ENCODE results near the gene STAC.
"Not testable (repeated sequence)": the region's sequence is repeated elsewhere in the genome, so short reads cannot be mapped to it uniquely, and the experiment has no call there.

The STAC gene

GRCh38 chr3:36494461-36495109 is 114.3 kb downstream of the STAC start:
- DNase-seq, result no peak

GRCh38 chr3:36496684-36497633 is 116.7 kb downstream of the STAC start:
- DNase-seq, result peak; percentile 25
- in situ Hi-C loops (cut with HindIII; ENCODE audit: low pct_ligation_motif_present, low pct_unique_long_range_greater_than_20kb, low sequenced_read_pairs), result no loop called here

More at GRCh38 chr3:36494461-36495109, 114.3 kb downstream of the STAC start:
- in situ Hi-C loops (cut with HindIII; ENCODE audit: low pct_ligation_motif_present, low pct_unique_long_range_greater_than_20kb, low sequenced_read_pairs), result no loop called here

- DNase-seq; in situ Hi-C loops (cut with HindIII; ENCODE audit: low pct_ligation_motif_present, low pct_unique_long_range_greater_than_20kb, low sequenced_read_pairs): not testable (repeated sequence)
Observed at GRCh38 chr3:36500053-36500452, 119.7 kb downstream of the STAC start.

- in situ Hi-C loops (cut with HindIII; ENCODE audit: low pct_ligation_motif_present, low pct_unique_long_range_greater_than_20kb, low sequenced_read_pairs), result no loop called here
- DNase-seq, result no peak
Observed at GRCh38 chr3:36501616-36502015, 121.3 kb downstream of the STAC start.

GRCh38 chr3:36505393-36505792 is 125.1 kb downstream of the STAC start:
- no peak for DNase-seq
- in situ Hi-C loops (cut with HindIII; ENCODE audit: low pct_ligation_motif_present, low pct_unique_long_range_greater_than_20kb, low sequenced_read_pairs), result no loop called here

- in situ Hi-C loops (cut with HindIII; ENCODE audit: low pct_ligation_motif_present, low pct_unique_long_range_greater_than_20kb, low sequenced_read_pairs), result no loop called here
- DNase-seq, result no peak
Observed at GRCh38 chr3:36511791-36512486, 131.6 kb downstream of the STAC start.

GRCh38 chr3:36512555-36512954 is 132.3 kb downstream of the STAC start:
- in situ Hi-C loops (cut with HindIII; ENCODE audit: low pct_ligation_motif_present, low pct_unique_long_range_greater_than_20kb, low sequenced_read_pairs), result no loop called here
- no peak for DNase-seq

- in situ Hi-C loops (cut with HindIII; ENCODE audit: low pct_ligation_motif_present, low pct_unique_long_range_greater_than_20kb, low sequenced_read_pairs), result no loop called here
- DNase-seq, result no peak
Observed at GRCh38 chr3:36514171-36514570, 133.9 kb downstream of the STAC start.

GRCh38 chr3:36519682-36520081 is 139.4 kb downstream of the STAC start:
- DNase-seq, result no peak
- in situ Hi-C loops (cut with HindIII; ENCODE audit: low pct_ligation_motif_present, low pct_unique_long_range_greater_than_20kb, low sequenced_read_pairs), result no loop called here

- in situ Hi-C loops (cut with HindIII; ENCODE audit: low pct_ligation_motif_present, low pct_unique_long_range_greater_than_20kb, low sequenced_read_pairs), result no loop called here
- DNase-seq, result no peak
Observed at GRCh38 chr3:36520241-36521006, 140.1 kb downstream of the STAC start.

GRCh38 chr3:36521007-36521379 is 140.7 kb downstream of the STAC start:
- no peak for DNase-seq
- in situ Hi-C loops (cut with HindIII; ENCODE audit: low pct_ligation_motif_present, low pct_unique_long_range_greater_than_20kb, low sequenced_read_pairs), result no loop called here

- in situ Hi-C loops (cut with HindIII; ENCODE audit: low pct_ligation_motif_present, low pct_unique_long_range_greater_than_20kb, low sequenced_read_pairs), result no loop called here
- DNase-seq, result no peak
Observed at GRCh38 chr3:36524560-36524959, 144.3 kb downstream of the STAC start.

- DNase-seq, result peak; percentile 57
- in situ Hi-C loops (cut with HindIII; ENCODE audit: low pct_ligation_motif_present, low pct_unique_long_range_greater_than_20kb, low sequenced_read_pairs), result no loop called here
Observed at GRCh38 chr3:36525115-36525801, 145.0 kb downstream of the STAC start.

- DNase-seq, result no peak
- in situ Hi-C loops (cut with HindIII; ENCODE audit: low pct_ligation_motif_present, low pct_unique_long_range_greater_than_20kb, low sequenced_read_pairs), result no loop called here
Observed at GRCh38 chr3:36538136-36538749, 157.9 kb downstream of the STAC start.

GRCh38 chr3:36540888-36541518 is 160.7 kb downstream of the STAC start:
- in situ Hi-C loops (cut with HindIII; ENCODE audit: low pct_ligation_motif_present, low pct_unique_long_range_greater_than_20kb, low sequenced_read_pairs), result no loop called here

GRCh38 chr3:36542186-36542585 is 161.9 kb downstream of the STAC start:
- in situ Hi-C loops (cut with HindIII; ENCODE audit: low pct_ligation_motif_present, low pct_unique_long_range_greater_than_20kb, low sequenced_read_pairs), result no loop called here
- no peak for DNase-seq

More at GRCh38 chr3:36540888-36541518, 160.7 kb downstream of the STAC start:
- DNase-seq, result peak; percentile 38

GRCh38 chr3:36543276-36543997 is 163.1 kb downstream of the STAC start:
- in situ Hi-C loops (cut with HindIII; ENCODE audit: low pct_ligation_motif_present, low pct_unique_long_range_greater_than_20kb, low sequenced_read_pairs), result no loop called here
- no peak for DNase-seq
